Measurements from ENCODE around the gene FANCC.

FANCC gene

DNA sequence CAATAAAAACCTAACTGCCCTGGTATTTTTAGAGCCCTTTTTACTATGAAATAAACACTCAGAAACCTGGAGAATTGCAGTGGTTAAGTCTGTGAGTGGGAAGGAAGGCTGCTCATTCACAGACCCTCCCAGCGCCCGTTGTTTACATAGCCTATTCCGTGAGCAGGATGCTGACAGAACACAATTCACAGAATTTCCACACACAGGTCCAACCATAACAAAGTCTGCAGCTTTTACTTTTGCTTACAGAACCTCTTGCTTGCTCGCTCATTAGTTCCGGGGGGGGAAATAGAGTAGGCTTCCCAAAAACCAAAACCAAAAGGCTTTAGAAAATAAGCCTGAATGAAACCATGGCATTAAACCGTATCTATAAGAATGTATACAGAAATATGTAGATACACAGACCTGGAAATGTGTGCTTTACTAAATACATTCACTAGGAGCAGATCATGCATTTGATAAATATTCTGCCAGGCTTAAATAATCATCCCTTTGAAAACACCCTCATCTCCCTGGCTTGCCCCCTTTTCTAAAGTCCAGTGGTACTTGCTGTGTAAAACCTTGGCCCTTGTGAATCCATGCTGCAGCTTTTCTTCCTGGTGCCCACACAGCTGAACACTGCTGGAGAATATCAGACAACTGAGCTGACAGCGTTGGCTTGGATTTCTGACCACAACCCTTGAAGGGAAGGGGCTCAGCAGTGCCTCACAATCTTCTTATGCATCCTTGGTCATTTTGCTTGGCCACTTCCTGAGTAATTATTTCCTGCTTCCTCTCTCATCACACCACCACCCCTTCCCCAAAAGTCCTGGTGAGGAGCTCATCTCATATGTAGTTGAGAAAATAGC is 128.0 kb downstream of the FANCC start:
- DNase-seq (ENCODE audit: low read depth) = no peak

DNA sequence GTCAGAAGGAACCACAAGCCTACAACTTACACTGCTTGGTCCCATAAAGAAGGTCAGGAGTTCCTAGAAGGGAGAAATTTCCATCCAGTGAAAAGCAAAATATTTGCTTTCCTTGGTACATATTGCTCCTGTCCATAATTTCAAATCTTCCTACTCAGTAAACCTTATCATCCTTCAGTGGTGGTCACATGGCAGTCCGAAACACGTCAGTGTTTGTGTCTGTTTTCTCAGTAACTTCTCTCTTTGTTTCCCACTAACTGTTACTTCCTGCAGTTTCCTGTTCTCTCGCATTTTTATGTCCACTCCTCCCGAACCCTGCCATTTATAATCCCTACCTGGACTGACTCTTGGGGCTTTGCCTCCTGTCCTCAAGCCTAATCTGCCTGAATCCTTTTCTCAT is 129.1 kb downstream of the FANCC start:
- DNase-seq (ENCODE audit: low read depth) = no peak

DNA sequence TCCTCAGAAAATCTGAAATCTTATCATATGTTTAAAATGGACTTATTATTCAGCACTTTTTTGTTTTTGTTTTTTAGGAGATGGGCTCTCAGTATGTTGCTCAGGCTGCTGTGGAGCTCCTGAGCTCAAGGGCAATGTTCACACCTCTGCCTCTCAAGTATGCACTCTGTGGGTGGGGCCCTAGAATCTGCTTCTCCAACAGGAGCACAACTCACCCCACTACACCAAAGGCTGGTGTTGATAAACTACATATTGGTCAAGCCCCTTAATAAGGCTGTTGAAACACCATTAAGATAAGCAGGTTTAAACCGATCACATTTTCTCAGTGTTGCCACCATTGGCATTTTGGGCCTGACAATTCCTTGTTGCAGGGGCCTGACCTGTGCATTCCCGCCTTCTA is 131.6 kb downstream of the FANCC start:
- DNase-seq (ENCODE audit: low read depth) = no peak

DNA sequence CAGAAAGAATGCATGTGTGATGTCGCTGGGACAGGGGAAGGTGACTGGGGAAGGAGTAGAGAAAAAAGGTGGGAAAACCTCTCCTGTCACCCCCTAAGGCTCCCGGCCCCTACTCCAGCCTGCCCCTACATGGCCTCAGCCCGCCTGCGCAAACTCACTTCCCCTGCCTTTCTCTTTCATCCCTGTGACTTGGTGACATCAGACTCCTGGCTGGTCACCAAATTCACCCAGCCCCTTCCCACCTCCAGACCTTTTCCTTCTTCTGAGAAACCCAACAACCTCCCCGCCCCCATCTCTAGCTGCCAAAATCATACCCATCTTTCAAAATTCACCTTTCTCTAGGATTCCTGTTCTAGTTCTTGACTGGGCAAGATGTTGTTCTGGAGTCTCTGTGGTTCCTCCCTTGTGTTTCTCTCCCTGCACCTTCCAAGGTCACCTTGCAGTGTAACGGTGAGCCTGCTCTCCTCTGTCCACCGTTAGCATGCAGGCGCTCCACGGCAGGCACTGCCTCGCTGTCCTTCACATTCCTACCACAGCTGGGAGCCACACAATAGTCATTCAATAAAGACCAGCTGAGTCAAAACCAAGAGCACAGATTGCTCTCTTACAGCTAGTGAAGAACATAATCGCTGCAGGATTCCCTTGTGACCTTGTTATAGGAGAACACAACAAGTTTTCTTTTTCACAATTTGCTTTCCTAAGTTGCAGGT is 134.5 kb downstream of the FANCC start:
- no peak for DNase-seq (ENCODE audit: low read depth)

DNA sequence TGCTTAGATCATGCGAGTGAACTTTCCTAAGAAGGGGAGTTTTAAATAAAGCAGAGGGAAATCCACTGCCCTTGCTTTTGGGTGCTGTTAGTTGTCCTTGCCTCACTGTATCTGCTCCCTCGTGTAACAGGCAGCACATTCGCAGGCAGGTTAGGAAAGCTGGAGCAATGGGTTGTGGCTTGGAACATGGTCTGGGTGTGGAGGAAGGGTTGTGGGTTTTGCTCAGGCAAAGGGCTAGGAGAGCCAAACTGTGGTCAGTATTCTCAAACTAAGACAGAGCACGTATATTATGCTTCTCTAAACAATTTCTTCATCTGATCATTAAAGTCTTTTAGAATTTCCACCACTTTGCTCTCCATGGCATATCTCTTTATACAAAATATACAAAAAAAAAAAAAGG is 135.7 kb downstream of the FANCC start:
- no peak for DNase-seq (ENCODE audit: low read depth)

DNA sequence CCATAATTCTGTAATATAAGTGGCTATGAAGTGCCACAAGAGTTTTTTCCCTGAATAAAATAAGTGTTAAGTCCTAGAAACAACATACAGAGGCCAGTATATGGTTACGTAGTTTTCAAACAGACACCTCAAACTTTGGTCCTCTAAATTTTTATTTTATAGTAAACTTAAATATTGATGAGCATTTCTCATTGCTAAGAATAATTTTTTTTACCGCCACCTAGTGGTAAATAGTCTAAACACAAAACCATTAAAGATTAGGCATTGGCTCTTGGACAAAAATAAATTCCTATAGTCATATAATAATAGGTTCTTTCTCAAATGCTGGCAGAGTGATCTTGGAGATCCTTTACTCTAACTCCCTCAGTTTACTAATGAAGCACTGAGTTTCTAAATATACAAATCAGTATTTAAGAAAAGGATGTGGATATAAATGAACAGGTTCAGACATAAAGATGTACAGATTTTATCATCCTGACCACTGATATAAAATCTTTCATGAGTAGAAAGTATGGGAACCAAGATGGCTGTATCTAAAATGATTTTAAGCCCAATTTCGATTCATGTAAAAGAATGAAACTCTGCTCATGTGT is 136.2 kb downstream of the FANCC start:
- no peak for DNase-seq (ENCODE audit: low read depth)

DNA sequence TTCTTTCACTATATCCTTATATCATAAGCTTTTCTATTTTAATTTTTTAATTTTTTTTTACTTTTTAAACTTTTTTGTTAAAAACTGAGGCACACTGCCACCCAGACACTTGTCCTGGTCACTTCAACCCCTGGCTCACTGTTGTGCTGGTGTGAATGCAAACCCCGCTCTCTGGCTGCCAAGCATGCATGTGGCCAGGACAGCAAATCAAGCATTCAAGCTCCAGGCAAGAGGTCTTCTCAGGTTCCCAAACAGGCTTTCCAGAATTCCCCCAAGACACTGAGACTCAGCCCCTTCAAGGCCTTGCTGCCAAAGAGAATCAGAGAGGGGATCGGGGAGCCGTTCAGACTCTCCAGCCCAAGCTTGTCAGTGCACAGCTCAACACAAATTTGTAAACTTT is 139.9 kb downstream of the FANCC start:
- no peak for DNase-seq (ENCODE audit: low read depth)

DNA sequence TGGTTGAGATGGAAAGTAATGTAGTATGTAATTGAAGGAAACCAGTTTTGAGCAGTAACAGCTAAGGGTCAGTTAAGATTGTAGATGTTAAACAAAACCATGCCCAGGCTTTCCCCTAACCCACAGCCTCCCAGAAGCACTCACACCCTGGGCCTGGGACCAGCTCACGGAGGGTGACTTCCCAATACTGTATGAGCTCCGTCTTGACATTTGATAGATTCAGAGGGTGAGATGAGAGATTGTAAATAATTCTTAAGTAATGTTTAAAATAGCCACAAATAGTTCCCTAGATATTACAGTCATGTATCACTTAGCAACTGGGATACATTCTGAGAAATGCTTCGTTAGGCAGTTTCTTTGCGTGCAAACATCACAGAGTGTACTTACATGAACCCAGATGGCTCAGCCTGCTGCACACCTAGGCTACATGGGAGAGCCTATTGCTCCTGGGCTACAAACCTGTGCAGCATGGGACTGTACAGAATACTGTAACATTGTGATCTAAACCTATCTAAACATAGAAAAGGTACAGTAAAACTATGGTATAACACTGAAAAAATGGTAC is 140.7 kb downstream of the FANCC start:
- no peak for DNase-seq (ENCODE audit: low read depth)

DNA sequence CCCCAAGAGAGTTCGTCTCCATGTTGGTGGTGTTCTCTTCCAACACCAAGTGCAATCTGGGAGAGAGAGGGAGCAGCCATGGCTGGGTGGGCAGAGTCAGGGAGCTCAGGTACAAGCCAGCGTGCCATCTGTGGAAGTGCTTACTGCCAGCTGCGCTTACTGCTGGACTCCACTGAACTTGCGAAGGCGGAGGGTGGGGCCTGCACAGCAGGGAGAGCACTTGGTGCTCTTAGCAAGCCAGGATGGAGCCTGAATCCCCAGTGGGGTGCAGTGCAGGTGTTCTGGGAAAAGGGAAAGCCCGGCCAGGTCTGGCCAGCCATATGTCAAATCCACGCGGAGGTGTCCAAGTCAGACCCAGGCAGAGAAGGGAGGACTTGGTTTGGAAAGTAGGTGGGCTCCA is 142.0 kb downstream of the FANCC start:
- DNase-seq (ENCODE audit: low read depth) = no peak

DNA sequence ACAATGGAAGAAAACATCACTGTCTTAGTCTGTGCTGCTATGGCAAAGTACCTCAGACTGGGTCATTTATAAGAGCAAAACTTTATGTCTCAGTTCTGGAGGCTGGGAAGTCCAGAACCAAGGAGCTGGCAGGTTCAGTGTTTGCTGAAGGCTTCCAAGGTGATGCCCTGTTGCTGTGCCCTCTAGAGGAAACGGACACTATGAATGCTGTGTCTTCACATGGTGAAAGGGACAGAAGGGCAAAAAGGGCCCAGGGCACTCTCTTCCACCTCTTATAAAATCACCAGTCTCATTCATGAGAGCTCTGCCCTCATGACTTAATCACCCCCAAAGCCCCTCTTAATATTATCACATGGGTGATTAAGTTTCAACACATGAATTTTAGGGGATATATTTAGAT is 143.5 kb downstream of the FANCC start:
- no peak for DNase-seq (ENCODE audit: low read depth)

DNA sequence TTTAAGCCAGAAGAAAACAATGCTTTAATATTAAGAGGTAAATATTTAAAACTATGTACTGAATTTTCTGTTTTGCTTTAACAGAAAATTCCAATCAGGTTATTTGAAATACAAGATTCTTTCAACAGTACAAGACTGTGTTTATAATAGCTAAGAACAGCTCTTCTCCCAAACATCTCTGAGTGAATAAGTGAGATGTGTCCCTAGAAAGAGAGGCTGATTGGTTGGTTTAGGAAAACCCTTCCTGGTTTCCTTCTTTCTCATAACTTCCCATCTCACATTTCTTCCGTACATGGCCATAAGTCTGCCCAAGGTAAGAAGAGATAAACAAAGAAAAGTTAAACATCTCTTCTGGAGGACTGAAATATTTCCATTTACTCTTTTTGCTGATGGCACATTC is 145.9 kb downstream of the FANCC start:
- DNase-seq (ENCODE audit: low read depth) = no peak

DNA sequence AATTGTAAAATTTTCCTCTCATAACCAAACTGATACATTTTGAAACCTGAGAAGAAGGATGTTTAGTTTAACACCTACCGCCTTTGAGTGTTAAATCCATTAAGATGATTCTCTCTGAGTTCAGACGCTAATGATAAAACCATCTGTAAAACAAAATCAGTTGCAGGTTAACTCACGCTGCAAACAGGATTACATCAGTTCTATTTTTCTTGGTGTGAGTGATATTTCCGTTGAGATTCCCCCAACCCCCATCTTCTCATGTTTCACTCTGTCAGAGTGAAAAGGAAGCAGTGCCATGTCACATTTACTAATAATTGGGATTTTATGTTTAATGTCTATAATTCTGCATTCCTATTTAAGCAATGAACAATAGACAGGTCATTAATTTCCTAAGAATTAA is 146.5 kb downstream of the FANCC start:
- no peak for DNase-seq (ENCODE audit: low read depth)

DNA sequence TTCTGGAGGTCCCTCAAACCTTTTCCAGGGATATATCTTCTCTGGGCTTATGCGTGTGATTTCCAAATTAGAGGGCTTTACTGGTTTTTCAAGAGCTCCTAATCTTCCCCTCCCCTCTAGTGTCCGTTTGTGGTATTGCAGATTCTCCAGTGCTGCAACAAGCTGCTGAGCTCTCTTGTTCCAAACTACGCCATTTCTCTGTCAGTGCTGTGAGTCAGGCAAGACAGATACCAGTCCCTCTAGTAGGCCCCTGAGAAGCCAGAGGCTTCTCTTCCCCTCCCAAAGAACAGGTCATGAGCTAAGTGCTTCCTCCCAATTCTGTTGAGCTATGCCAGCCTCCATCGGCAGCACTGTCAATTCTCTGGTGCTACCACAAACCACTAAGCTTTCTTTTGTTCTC is 149.5 kb downstream of the FANCC start:
- no peak for DNase-seq (ENCODE audit: low read depth)

DNA sequence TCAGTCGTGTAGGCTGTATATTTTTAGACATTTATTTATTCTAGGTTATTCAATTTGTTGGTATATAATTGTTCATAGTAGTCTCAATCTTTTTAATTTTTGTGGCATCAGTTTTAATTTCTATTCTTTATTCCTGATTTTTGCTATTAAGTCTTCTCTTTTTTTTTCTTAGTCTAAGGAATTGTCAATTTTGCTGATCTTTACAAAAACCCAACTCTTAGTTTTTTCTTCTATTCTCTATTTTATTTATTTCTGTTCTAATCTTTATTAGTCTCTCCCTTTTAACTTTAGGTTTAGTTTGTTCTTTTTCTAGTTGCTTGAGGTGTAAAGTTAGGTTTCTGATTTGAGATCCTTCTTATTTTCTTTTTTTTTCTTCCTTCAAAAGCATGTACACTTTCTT is 152.5 kb downstream of the FANCC start:
- DNase-seq (ENCODE audit: low read depth) = no peak

DNA sequence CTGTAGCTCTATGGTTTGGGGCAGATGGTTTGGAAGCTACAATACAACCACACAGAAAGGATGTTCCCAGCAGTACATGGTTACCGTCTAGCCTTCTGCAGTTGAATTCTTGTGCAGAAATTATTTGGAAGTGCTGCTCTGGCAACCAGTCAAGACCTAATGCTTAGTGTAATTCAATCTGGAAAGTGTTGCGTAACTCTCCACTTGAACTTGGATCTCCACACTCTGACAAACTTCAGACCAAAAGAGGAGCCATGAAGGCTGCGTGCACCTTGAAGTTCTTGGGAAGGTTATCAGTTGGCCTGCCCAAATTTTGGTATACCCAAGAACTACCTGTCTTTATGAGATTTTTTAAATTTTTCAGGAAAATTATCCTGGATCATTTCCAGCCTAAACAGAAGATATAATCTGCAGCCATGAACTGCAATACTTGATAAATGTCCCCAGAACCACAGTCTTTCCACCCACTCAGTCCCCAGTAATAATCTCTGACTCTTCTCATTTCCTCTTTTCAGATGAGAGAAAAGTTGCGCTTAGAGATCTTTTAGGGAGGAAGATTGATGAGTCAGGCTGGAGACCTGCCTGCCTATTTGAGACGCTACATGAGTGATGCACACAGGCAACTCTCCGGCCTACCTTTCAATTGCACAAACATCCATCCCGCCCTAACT is 159.9 kb downstream of the FANCC start:
- DNase-seq (ENCODE audit: low read depth) = no peak

DNA sequence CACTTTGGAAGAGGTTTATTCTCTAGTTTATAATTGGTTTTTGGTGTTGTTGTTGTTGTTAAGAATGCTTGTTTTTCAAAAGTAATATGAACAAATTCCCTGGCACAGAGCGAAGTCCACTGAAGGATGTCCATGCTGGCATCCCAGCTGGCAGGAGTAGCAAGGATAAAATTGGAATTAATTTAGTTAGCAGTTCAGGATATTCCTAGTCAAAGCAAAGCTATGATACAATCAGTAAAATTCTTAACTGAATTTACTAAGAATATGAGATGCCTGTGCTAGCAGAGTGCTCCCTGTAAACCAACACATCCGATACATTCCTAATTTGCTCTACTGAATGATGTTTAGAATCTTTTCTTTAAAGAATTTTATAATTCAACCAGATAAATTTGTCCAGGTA is 161.4 kb downstream of the FANCC start:
- no peak for DNase-seq (ENCODE audit: low read depth)

DNA sequence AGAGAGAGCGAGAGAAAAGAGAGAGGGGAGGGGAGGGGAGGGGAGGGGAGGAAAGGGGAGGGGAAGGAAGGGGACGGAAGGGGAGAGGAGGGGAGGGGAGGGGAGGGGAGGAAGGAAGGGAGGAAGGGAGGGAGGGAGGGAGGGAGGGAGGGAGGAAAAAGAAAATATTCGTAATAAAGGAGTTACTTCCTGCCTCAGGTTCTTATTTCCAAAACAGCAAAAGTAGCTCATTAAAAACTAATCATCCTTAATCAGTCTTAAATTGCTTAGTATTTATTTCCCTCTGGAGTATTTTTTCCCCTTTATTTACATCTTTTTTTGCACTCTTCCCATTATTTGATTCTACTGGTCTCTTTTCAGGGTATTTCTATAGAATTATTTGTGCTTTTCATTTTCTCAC is 162.3 kb downstream of the FANCC start:
- DNase-seq (ENCODE audit: low read depth) = no peak

DNA sequence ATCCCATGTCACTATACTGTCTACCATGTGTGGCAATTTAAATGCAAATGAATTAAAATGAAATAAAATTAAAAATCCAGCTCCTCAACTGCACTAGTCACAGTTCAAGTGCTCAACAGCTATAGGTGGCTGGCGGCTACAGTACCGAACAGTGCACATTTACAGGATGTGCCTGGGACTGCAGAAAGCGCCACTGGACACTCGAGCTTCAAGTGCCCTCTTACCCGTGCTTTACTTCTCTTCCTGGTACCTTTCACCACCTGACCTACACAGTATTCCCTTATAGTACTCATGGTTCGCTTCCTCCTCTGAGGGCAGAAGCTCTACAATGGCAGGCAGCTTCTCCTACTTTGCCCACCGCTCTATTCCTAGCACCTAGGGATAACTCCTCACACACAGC is 166.6 kb downstream of the FANCC start:
- DNase-seq (ENCODE audit: low read depth) = no peak

DNA sequence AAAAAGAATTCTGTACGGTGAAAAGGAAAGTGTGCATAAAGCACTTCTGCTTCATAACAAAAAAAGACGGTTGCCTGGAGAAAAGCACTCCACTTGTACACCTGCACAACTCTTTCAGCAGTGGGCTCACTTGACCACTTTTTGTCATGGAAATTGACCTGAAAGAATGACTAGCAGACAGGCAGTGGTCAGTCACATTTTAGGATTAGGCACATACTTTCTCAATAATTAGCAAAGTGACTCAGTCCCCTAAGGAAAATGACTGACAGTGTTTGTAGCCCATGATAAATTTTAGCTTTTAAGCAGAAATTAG is 169.3 kb downstream of the FANCC start:
- DNase-seq (ENCODE audit: low read depth) = no peak

DNA sequence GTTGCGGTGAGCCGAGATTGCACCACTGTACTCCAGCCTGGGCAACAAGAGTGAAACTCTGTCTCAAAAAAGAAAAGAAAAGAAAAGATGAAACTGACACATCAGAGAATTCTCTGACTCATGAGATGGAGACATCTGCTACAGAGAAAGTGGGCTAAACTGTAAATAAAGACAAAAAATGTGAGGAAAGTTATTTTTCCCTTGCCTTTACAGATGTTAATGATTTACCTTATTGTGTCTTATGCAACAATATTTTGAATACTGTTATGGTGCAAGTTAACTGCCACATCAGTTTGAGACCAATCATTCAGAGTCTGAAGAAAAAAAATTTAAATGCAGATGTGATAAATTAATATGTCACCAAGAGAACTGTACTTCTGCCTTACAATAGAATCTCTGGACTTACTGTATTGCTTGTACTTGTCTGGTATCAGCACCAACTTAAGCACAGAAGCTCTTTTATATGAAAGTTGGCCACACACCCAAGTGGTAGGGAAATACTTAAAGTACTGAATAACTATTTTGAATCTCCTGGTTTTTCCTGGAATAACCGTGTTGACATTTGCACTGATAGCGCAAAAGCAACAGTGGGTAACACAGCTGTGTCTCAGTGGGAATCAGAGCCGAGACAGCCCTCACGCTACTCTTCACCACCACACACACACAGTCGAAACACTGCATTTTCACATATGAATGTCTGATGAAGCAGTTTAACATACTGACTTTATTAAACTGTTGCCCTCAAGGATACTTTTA is 169.9 kb downstream of the FANCC start:
- DNase-seq (ENCODE audit: low read depth) = no peak

DNA sequence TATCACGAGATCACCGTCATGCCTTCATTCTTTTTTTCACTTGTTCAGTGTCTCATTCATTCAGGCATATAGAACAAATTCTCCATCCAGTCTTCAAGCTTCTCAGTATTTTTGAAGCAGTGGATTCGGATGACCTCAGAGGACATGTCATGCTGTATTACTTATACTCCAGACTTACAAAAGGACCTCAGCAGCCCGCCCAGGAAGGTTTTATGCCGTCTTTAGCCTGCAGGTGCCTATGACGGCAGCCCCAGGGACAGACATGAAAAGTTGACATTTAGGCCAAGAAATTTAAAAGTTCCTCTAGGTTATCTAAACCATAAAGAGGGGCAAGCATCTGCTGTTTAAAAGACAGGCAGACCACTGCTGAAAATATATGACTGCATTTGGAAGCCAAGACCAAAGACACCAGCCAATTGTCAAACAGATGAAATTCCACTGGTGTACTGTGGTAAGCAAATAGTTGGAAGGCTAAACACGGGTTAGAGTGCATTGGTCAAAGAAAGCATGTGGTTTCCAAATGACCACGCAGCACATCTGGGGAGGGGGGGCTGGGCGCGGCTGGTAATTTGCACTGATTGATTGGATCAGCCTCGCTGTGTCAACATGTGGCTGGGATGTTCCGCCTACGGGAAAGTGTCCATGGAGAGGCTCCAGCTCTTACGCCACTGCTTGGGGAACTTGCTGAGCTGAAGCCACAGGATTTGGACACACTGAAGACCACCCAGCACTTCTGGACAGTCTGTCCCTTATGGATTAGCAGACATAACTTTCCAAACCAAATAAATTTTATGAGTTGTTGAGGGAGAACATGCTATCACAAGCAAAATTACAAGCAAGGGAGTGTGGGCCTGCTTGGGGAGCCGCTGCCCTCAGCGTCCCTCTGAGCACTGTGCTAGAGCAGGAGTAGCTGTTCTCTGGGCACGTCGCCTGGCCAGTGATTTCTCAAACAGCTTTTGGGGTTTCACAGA is 173.6 kb downstream of the FANCC start:
- DNase-seq (ENCODE audit: low read depth) = no peak
